SKM-1 treated with dmso at 0.1 percent for 144 hours (cell line): ENCODE results near the gene NEMP1.
A peak's percentile ranks its signal among the peaks of the same experiment; 100 is the strongest.
"Not testable (repeated sequence)": the region's sequence is repeated elsewhere in the genome, so short reads cannot be mapped to it uniquely, and the experiment has no call there.

Experiments used
- DNase-seq: peaks from one replicate; lab custom pipeline; 2025; ENCODE audit not compliant: unreplicated experiment; lab: John Stamatoyannopoulos, UW

The NEMP1 gene

GRCh38 chr12:57091638-57092528, 13.3 kb upstream of the NEMP1 start:
- no peak for DNase-seq

- DNase-seq: no peak
Measured at GRCh38 chr12:57090924-57091637, 12.5 kb upstream of the NEMP1 start.

GRCh38 chr12:57090490-57090889, 11.9 kb upstream of the NEMP1 start:
- no peak for DNase-seq

- DNase-seq: no peak
Measured at GRCh38 chr12:57089271-57090245, 11.0 kb upstream of the NEMP1 start.

GRCh38 chr12:57088354-57089270, 10.0 kb upstream of the NEMP1 start, which contains the start of gene NAB2:
Gene NAB2, plus strand, starts transcription at chr12:57089114. Its CDS starts 158 bp downstream, at chr12:57089272.
- DNase-seq: peak; percentile 65

GRCh38 chr12:57087691-57088353, 9.2 kb upstream of the NEMP1 start:
- DNase-seq: no peak

GRCh38 chr12:57087010-57087690, 8.6 kb upstream of the NEMP1 start:
- no peak for DNase-seq

GRCh38 chr12:57086493-57087009, 8.0 kb upstream of the NEMP1 start:
- DNase-seq: no peak

- DNase-seq: no peak
Measured at GRCh38 chr12:57085999-57086492, 7.5 kb upstream of the NEMP1 start.

GRCh38 chr12:57080855-57081254, 2.3 kb upstream of the NEMP1 start:
- no peak for DNase-seq

- DNase-seq: no peak
Measured at GRCh38 chr12:57079821-57080220, 1.2 kb upstream of the NEMP1 start.

GRCh38 chr12:57073566-57074450, 4.8 kb downstream of the NEMP1 start:
- not testable (repeated sequence) for DNase-seq

- DNase-seq: no peak
Measured at GRCh38 chr12:57072661-57073060, 5.9 kb downstream of the NEMP1 start.

- DNase-seq: peak; percentile 79
Measured at GRCh38 chr12:57069523-57069922, 9.1 kb downstream of the NEMP1 start.

- no peak for DNase-seq
Measured at GRCh38 chr12:57066245-57066644, 12.3 kb downstream of the NEMP1 start.

- DNase-seq: no peak
Measured at GRCh38 chr12:57063991-57064685, 14.5 kb downstream of the NEMP1 start.

- no peak for DNase-seq
Measured at GRCh38 chr12:57058454-57058853, 20.1 kb downstream of the NEMP1 start.
